HepG2 (cell line): ENCODE results near the gene IPO5. TPM values are rescaled to one million over a fixed set of nuclear protein-coding genes. Genes with fewer than 3 reads are reported as not detected.

Experiments
- CBFB ChIP-seq: sonication (generic); formaldehyde crosslinking; IDR thresholded peaks from 2 replicates; pipeline ENCODE4 v1.4.0; 2020; ENCODE audit warnings: missing genetic modification reagents
- CREB1 ChIP-seq, 2 experiments: fragments of 450-650 bp in 1 of 2; IDR thresholded peaks; 2 replicates each; pipeline ENCODE4 v1.6.1; 2016 to 2017; ENCODE audit warnings: control low read depth in 1 of 2, mild to moderate bottlenecking in 1 of 2, missing compliant biosample characterization in 1 of 2, missing genetic modification characterization in 1 of 2
- FOXA3 ChIP-seq: IDR thresholded peaks from 2 replicates; pipeline ENCODE4 v1.6.1; 2016; ENCODE audit warnings: missing genetic modification reagents, missing compliant biosample characterization
- IRX3 ChIP-seq: sonication (generic); formaldehyde crosslinking; IDR thresholded peaks from 2 replicates; pipeline ENCODE4 v1.8.1; 2023; ENCODE audit warnings: mild to moderate bottlenecking, low read depth, missing genetic modification reagents, borderline replicate concordance
- NFYC ChIP-seq: IDR thresholded peaks from 2 replicates; pipeline ENCODE4 v1.6.1; 2016; ENCODE audit warnings: missing genetic modification reagents, missing compliant biosample characterization
- NR2F6 ChIP-seq, 2 experiments: IDR thresholded peaks; 2 replicates each; pipeline ENCODE4 v1.6.1; 2016; ENCODE audit warnings: antibody characterized with exemption in 1 of 2, mild to moderate bottlenecking in 1 of 2
- NRL ChIP-seq: sonication (generic); formaldehyde crosslinking; IDR thresholded peaks from 2 replicates; pipeline ENCODE4 v1.5.0; 2020; ENCODE audit warnings: missing genetic modification reagents, mild to moderate bottlenecking, moderate library complexity, borderline replicate concordance
- SNRNP70 ChIP-seq: fragments of 200-400 bp; formaldehyde crosslinking; IDR thresholded peaks from 2 replicates; pipeline ENCODE4 v1.6.1; 2017; ENCODE audit warnings: mild to moderate bottlenecking, low read depth, low read length, moderate library complexity
- polyA plus RNA-seq, 8 experiments: library from polyadenylated mRNA; depleted of rRNA in 3 of 8; stranded (reverse) in 7 of 8; unstranded in 1 of 8; fragments of >200 nt; fragmentation: Illumina TruSeq in 4 of 8; extraction: Trizol in 4 of 8; gene quantifications; 2 replicates each; pipeline versions ENCODE4 v1.2.1 to v1.2.3, GENCODE V29; 2011 to 2016; ENCODE audit warnings: low read depth in 4 of 8, missing spikeins in 1 of 8, mixed read lengths in 1 of 8; ENCODE audit not compliant: insufficient read depth in 1 of 8
- total RNA-seq, 5 experiments: library from RNA; depleted of rRNA; stranded (reverse); fragments of >200 nt; fragmentation: Illumina TruSeq; extraction: Trizol; gene quantifications; 2 replicates each; pipeline ENCODE4 v1.2.3, GENCODE V29; 2016; ENCODE audit warnings: low read depth in 1 of 5
- TF ChIP-seq, protein P1 (sequence below): sonication (generic); formaldehyde crosslinking; IDR thresholded peaks from 2 replicates; pipeline ENCODE4 v1.4.0; 2020; ENCODE audit warnings: missing genetic modification reagents
- TF ChIP-seq, protein P2 (sequence below), 2 experiments: fragments of 450-650 bp in 1 of 2; sonication (generic) in 1 of 2; formaldehyde crosslinking in 1 of 2; IDR thresholded peaks; 2 replicates each; pipeline versions ENCODE4 v1.6.1 to v1.8.0; 2016 to 2022; ENCODE audit warnings: antibody characterized with exemption in 1 of 2, mild to moderate bottlenecking in 1 of 2, missing genetic modification reagents in 1 of 2

IPO5 gene
- total and polyA plus RNA-seq, 2 of the 13 experiments (the other 11 are each of a cell fraction or from before 2014, with no cell fraction given): 155 to 242 TPM

DNA sequence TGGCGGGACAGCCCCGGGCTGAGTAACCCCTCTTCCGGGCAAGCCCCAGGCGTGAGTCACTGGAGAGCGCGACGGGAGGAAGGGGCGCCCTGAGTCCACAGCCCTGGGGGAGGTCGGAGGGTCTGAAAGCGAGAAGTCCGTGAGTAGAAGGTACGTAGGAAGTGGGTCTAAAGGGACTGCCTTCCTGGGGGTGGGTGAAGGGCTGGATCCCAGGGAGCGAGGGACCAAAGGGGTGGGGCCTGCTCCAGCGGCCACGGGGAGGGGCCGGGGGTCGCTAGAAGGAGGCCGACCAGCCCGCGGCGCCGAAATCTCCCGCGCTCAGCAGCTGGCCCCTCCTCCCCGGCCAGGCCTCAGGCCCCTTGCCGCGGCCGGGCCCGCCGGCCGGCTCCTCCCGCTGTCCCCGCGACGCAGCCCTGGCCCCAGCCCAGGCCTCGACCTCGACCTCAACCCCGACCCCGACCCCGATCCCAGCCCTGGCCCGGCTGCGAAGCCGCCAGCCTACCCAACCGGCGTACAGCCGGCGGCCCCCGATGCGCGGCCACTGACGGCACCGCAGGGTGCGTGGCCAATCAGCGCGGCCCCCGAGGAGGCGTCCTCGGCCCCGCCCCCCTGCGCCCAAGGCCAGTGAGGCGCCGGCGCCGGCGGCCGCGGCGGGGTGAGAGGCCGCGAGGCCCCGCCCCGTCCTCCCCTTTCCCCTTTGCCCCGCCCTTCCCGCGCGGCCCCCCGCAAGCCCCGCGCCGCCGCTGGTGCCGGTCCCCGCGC is 22.6 kb downstream of the IPO5 start (continued):
- TF ChIP-seq CREB1 (IDR thresholded peaks at IDR 0.05) (peak; percentile 51; the same call in 1 of the 2 replicates), CREB1 (CRISPR knock-in tag; IDR thresholded peaks at IDR 0.05) (0 out of 2 replicates have a peak, but pooled peaks have one; percentile 6), NFYC (CRISPR knock-in tag) (peak; percentile 61), CBFB (CRISPR knock-in tag) (0 out of 2 replicates have a peak, but pooled peaks have one; percentile 6), FOXA3 (no peak), NRL (CRISPR knock-in tag) (0 out of 2 replicates have a peak, but pooled peaks have one; percentile 50), NR2F6 (IDR thresholded peaks at IDR 0.05) (no peak), NR2F6 (CRISPR knock-in tag; IDR thresholded peaks at IDR 0.05) (peak; percentile 90), SNRNP70 (no peak), IRX3 (CRISPR knock-in tag) (0 out of 2 replicates have a peak, but pooled peaks have one; percentile 8)
- TF ChIP-seq, protein P1, sequence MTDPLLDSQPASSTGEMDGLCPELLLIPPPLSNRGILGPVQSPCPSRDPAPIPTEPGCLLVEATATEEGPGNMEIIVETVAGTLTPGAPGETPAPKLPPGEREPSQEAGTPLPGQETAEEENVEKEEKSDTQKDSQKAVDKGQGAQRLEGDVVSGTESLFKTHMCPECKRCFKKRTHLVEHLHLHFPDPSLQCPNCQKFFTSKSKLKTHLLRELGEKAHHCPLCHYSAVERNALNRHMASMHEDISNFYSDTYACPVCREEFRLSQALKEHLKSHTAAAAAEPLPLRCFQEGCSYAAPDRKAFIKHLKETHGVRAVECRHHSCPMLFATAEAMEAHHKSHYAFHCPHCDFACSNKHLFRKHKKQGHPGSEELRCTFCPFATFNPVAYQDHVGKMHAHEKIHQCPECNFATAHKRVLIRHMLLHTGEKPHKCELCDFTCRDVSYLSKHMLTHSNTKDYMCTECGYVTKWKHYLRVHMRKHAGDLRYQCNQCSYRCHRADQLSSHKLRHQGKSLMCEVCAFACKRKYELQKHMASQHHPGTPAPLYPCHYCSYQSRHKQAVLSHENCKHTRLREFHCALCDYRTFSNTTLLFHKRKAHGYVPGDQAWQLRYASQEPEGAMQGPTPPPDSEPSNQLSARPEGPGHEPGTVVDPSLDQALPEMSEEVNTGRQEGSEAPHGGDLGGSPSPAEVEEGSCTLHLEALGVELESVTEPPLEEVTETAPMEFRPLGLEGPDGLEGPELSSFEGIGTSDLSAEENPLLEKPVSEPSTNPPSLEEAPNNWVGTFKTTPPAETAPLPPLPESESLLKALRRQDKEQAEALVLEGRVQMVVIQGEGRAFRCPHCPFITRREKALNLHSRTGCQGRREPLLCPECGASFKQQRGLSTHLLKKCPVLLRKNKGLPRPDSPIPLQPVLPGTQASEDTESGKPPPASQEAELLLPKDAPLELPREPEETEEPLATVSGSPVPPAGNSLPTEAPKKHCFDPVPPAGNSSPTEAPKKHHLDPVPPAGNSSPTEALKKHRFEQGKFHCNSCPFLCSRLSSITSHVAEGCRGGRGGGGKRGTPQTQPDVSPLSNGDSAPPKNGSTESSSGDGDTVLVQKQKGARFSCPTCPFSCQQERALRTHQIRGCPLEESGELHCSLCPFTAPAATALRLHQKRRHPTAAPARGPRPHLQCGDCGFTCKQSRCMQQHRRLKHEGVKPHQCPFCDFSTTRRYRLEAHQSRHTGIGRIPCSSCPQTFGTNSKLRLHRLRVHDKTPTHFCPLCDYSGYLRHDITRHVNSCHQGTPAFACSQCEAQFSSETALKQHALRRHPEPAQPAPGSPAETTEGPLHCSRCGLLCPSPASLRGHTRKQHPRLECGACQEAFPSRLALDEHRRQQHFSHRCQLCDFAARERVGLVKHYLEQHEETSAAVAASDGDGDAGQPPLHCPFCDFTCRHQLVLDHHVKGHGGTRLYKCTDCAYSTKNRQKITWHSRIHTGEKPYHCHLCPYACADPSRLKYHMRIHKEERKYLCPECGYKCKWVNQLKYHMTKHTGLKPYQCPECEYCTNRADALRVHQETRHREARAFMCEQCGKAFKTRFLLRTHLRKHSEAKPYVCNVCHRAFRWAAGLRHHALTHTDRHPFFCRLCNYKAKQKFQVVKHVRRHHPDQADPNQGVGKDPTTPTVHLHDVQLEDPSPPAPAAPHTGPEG (CRISPR knock-in tag): peak; percentile 71
- TF ChIP-seq, protein P2, sequence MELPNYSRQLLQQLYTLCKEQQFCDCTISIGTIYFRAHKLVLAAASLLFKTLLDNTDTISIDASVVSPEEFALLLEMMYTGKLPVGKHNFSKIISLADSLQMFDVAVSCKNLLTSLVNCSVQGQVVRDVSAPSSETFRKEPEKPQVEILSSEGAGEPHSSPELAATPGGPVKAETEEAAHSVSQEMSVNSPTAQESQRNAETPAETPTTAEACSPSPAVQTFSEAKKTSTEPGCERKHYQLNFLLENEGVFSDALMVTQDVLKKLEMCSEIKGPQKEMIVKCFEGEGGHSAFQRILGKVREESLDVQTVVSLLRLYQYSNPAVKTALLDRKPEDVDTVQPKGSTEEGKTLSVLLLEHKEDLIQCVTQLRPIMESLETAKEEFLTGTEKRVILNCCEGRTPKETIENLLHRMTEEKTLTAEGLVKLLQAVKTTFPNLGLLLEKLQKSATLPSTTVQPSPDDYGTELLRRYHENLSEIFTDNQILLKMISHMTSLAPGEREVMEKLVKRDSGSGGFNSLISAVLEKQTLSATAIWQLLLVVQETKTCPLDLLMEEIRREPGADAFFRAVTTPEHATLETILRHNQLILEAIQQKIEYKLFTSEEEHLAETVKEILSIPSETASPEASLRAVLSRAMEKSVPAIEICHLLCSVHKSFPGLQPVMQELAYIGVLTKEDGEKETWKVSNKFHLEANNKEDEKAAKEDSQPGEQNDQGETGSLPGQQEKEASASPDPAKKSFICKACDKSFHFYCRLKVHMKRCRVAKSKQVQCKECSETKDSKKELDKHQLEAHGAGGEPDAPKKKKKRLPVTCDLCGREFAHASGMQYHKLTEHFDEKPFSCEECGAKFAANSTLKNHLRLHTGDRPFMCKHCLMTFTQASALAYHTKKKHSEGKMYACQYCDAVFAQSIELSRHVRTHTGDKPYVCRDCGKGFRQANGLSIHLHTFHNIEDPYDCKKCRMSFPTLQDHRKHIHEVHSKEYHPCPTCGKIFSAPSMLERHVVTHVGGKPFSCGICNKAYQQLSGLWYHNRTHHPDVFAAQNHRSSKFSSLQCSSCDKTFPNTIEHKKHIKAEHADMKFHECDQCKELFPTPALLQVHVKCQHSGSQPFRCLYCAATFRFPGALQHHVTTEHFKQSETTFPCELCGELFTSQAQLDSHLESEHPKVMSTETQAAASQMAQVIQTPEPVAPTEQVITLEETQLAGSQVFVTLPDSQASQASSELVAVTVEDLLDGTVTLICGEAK (IDR thresholded peaks at IDR 0.05): no peak
- TF ChIP-seq, protein P2 (CRISPR knock-in tag; IDR thresholded peaks at IDR 0.05): 0 out of 2 replicates have a peak, but pooled peaks have one; percentile 14
